ENCODE results near the gene CNKSR3. TPM values are rescaled to one million over a fixed set of nuclear protein-coding genes. Genes with fewer than 3 reads are reported as not detected.

CNKSR3 gene
- total RNA-seq, 1 donor: 11.7 TPM

- DNase-seq (ENCODE audit: low read depth): peak; percentile 37
- H3K4me3 ChIP-seq (ENCODE audit: low read depth, low read length): peak overlapping the region; percentile 89
- no peak for TF ChIP-seq CTCF (IDR thresholded peaks at IDR 0.05; ENCODE audit: insufficient read depth, low read length)
Measured at GRCh38 chr6:154509421-154510143, 903 bp downstream of the CNKSR3 start.

DNA sequence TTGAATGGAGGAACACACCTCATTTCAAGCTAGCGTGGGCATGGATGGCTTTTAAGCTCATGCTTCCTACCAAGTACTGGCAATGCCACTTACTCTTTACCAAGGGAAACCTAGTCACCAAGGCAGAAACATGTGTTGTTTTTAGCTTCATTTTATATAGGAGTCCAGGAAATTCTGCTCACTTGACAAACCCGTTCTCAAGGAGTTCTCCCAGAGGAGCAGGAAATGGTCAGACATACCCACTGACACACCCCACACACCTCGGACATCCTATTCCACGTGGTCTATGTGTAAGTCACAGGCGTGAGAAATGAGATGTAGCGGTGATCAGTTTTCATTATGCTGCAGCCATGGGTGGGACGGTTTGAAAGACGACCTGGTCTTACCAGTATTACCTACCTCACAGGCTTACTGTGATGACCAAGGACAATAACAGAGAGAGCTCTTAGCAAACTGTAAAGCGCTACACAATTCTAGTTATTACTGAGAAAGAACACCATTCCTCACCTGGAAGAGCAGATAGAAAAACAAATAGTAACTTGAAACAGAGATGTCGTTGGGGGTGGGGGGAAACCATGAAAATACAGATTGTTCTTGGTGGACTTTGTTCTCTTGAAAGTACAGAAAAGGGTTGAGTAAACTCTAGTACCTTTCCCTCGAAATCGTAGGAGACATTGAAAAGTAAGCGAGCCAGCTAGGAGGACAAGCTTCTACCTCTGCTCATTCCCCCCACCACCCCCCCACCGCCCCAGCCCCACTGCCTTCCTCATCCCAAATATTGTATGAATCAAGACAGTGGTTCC lies 1.7 kb downstream of the CNKSR3 start:
- H3K4me3 ChIP-seq (ENCODE audit: low read depth, low read length): peak overlapping the region; percentile 89
- no peak for TF ChIP-seq CTCF (IDR thresholded peaks at IDR 0.05; ENCODE audit: insufficient read depth, low read length)
- no peak for DNase-seq (ENCODE audit: low read depth)

DNA sequence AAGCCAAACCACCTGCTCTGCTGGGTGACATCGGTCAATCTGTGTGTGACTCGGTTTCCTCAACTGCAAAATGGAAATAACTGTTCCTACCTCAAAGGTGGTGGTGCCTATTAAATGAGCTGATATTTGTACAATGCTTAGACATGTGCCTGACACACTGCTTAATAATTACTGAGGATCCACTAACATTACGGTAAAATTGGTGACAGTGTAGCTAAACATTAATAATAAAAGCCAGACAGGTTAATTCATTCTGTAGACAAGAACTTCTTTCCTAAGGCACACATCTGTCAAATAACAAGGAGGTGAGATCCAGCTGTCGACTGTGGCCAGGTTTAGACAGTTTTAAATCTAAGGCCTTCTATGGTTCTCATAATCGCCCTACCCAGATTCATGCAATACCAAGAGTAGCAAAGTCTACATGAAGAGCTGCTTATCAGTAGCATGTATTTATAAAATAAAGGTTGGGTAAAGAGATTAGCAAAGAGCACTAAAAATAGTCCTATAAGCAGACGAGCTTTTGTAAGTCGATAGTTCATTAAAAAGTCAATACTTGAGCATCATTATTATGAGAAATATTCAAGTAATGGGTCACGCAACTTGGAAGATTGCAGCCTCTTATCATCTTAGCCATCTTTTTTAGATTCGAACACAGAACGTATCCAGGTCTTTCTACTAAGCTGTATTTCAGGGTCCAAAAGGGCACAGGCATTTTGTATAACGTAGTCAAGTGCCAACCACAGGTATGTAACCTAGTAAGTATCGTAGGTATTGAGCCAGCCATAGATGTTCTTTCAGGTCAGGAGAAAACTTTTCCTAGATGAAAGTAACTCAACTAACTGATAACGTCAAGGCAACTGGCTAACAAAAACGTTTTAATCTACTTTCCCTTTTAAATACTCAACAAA lies 3.2 kb downstream of the CNKSR3 start:
- TF ChIP-seq CTCF (IDR thresholded peaks at IDR 0.05; ENCODE audit: insufficient read depth, low read length): no peak
- no peak for DNase-seq (ENCODE audit: low read depth)
- no peak overlapping the region for H3K4me3 ChIP-seq (ENCODE audit: low read depth, low read length)

DNA sequence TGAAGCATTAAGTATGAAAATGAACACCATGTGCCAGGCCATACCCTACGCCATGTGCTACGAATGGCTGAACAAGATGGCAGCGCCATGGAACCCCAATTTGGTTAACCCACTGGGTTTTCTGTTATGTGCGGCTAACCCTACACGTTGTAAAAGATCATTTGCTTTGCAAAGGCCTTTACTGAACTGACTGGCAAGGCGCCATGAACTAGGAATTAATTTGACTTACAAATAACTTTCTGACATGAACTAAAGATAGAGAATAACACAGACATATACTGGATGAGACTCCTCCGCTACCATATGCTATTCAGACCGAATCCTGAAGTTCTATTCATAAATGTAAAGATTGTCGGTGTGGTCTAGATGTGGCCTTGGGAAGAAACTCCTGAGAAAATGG lies 3.9 kb downstream of the CNKSR3 start:
- no peak overlapping the region for H3K4me3 ChIP-seq (ENCODE audit: low read depth, low read length)
- no peak for TF ChIP-seq CTCF (IDR thresholded peaks at IDR 0.05; ENCODE audit: insufficient read depth, low read length)
- DNase-seq (ENCODE audit: low read depth): no peak

DNA sequence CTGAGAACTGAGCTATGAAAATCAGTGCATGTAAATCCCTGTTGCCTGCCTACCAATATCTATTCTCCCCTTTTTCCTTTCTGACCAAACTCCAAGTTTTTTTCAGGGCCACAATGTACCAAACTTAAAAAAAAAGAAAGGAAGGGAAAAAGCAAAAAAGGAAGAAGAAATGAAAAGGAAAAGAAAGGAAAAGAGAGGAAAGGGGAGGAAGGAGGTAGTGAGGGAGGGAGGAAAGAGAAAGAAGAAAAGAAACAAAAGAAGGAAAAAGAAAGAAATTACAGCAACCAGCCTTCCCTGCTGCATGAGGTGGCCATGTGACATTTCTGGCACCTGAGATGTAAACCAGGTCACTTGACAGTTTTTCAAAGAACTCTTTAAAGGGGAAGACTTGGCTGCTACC lies 4.4 kb downstream of the CNKSR3 start:
- no peak for TF ChIP-seq CTCF (IDR thresholded peaks at IDR 0.05; ENCODE audit: insufficient read depth, low read length)
- DNase-seq (ENCODE audit: low read depth): no peak
- no peak overlapping the region for H3K4me3 ChIP-seq (ENCODE audit: low read depth, low read length)

DNA sequence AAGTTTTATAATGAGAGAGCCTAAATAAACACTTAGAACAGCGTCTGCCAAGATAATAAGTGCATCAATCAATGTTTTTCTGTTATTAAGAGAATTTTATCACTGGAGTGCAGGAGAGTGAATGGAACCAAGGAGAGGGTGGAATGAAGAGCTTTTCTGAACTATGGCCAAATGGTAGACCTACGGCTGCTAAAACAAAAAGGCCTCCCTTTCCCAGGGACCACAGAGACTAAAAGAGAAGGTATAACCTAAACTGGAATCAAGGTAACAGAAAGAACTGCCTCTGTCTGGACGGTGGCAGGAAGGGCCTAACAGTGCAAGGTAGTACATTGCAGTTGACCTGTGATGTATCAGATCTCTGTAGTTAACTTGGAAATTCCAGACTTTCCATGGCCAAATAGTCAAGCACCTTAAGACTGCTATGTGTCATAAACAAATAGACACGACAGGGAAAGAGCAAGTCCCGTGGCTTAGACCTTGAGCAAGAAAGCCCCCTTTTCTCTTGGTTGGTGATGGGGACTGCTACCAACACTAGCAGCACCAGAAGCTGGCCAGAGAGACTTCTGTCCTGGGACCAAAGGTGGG lies 5.5 kb downstream of the CNKSR3 start:
- no peak for TF ChIP-seq CTCF (IDR thresholded peaks at IDR 0.05; ENCODE audit: insufficient read depth, low read length)
- DNase-seq (ENCODE audit: low read depth): no peak
- H3K4me3 ChIP-seq (ENCODE audit: low read depth, low read length): no peak overlapping the region
